GM12873 (cell line): ENCODE data around the gene GREM1.

ENCODE experiments used
- CTCF ChIP-seq: IDR thresholded peaks from 2 replicates; pipeline ENCODE4 v1.5.1; 2012; ENCODE audit warnings: low read depth, mild to moderate bottlenecking, moderate library complexity, low read length, control low read depth; ENCODE audit not compliant: insufficient read depth; ENCODE audit errors: missing control alignments

The GREM1 gene

GRCh38 chr15:32675466-32675865, 42.3 kb upstream of the GREM1 start:
- TF ChIP-seq CTCF, result no peak

GRCh38 chr15:32676169-32676568, 41.6 kb upstream of the GREM1 start:
- TF ChIP-seq CTCF, result no peak

GRCh38 chr15:32677238-32677750, 40.5 kb upstream of the GREM1 start:
- TF ChIP-seq CTCF, result no peak

GRCh38 chr15:32679298-32679690, 38.5 kb upstream of the GREM1 start:
- TF ChIP-seq CTCF, result no peak

GRCh38 chr15:32682569-32682968, 35.2 kb upstream of the GREM1 start:
- no peak for TF ChIP-seq CTCF

- TF ChIP-seq CTCF, result no peak
These were observed 34.7 kb upstream of the GREM1 start for GRCh38 chr15:32682977-32683630.

- no peak for TF ChIP-seq CTCF
These were observed 33.8 kb upstream of the GREM1 start for GRCh38 chr15:32683906-32684584.
